HG03060 (cell line): ENCODE measurements around the gene SIM2.
"Not testable (repeated sequence)": the region's sequence is repeated elsewhere in the genome, so short reads cannot be mapped to it uniquely, and the experiment has no call there.

ENCODE experiments used
- ATAC-seq: cut with Tn5 transposase; IDR thresholded peaks from one replicate; pipeline ENCODE4 v1.9.1; 2021; ENCODE audit warnings: low read depth, moderate number of reproducible peaks; ENCODE audit not compliant: unreplicated experiment

Gene SIM2

GRCh38 chr21:36698981-36699545 is at the start of gene SIM2:
SIM2 (plus strand) TSS chr21:36699115; CDS start chr21:36699747, 632 bp downstream.
- no peak for ATAC-seq

DNA sequence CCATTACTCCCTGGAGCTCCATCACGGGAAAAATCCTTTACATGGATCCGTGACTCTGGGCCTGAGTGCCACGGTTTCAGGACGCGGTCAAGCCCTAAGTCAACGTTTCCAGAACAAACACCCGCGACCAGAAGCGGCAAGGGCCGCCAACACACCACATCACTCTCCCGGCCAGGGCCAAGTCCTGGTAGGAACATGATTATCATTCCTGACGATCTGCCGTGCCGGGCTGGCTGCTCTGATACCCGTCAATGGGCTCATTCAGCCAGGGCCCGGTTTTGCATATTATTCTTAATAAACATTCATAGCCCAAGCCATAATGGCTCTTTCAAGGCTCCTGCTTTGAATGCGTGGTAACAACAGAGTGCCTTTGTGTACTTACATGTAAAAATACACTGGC is 44.6 kb upstream of the SIM2 start:
- ATAC-seq = no peak

GRCh38 chr21:36654796-36655325 is 44.1 kb upstream of the SIM2 start:
- no peak for ATAC-seq

GRCh38 chr21:36656138-36656537 is 42.8 kb upstream of the SIM2 start:
- ATAC-seq = no peak

GRCh38 chr21:36657290-36657689 is 41.6 kb upstream of the SIM2 start:
- not testable (repeated sequence) for ATAC-seq

DNA sequence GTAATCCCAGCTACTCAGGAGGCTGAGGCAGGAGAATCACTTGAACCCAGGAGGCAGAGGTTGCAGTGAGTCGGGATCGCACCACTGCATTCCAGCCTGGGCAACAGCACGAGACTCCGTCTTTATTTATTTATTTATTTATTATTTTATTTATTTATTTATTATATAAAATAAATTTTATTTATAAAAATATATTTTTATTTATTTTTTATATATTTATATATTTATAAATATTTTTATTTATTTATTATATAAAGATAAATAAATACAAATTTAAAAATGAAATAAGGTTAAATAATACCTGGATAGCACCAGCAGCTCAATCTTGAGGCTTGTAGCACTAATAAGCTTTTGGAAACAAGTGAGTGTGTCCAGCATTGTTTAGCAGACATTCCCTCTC is 40.9 kb upstream of the SIM2 start:
- no peak for ATAC-seq

GRCh38 chr21:36658926-36659325 is 40.0 kb upstream of the SIM2 start:
- no peak for ATAC-seq

- no peak for ATAC-seq
Measured at GRCh38 chr21:36661511-36662309, 37.2 kb upstream of the SIM2 start.

GRCh38 chr21:36663033-36663855 is 35.7 kb upstream of the SIM2 start:
- ATAC-seq = no peak

- ATAC-seq = no peak
Measured at GRCh38 chr21:36664662-36664990, 34.3 kb upstream of the SIM2 start.

DNA sequence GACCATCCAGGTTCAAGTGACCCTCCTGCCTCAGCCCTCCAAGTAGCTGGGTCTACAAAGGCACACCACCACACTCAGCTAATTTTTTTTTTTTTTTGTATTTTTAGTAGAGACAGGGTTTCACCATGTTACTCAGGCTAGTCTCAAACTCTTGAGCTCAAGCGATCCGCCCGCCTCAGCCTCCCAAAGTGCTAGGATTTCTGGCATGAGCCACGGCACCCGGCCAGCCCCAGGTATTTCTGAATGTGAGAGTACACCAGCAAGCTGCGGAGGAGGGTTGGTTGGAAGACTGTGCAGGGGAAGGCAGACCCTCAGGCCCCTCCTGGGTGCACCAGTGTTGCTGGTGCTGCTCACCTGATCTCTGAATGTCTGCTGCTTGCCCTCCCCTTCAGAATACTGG is 33.1 kb upstream of the SIM2 start:
- no peak for ATAC-seq

GRCh38 chr21:36668713-36669112 is 30.2 kb upstream of the SIM2 start:
- ATAC-seq = no peak

DNA sequence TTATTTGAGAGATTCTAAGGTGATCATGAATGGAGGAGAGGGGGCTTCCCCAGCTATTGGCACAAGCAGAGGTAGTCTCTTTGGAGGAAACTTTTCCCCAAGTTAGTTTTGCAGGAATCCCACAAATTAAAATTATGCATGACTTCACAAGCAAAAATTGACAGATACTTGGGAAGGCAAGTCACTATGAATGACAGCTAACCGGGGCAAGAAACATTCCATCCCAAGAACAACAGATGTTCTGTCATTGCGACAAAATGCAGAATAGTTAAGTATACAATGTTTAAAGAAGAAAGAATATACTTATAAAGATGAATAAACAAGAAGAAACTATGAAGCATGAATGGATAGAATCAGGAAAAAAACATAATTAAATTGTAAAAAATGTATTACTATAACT is 27.1 kb upstream of the SIM2 start:
- no peak for ATAC-seq

- not testable (repeated sequence) for ATAC-seq
Measured at GRCh38 chr21:36672296-36672695, 26.6 kb upstream of the SIM2 start.

- ATAC-seq = no peak
Measured at GRCh38 chr21:36672737-36673136, 26.2 kb upstream of the SIM2 start.

DNA sequence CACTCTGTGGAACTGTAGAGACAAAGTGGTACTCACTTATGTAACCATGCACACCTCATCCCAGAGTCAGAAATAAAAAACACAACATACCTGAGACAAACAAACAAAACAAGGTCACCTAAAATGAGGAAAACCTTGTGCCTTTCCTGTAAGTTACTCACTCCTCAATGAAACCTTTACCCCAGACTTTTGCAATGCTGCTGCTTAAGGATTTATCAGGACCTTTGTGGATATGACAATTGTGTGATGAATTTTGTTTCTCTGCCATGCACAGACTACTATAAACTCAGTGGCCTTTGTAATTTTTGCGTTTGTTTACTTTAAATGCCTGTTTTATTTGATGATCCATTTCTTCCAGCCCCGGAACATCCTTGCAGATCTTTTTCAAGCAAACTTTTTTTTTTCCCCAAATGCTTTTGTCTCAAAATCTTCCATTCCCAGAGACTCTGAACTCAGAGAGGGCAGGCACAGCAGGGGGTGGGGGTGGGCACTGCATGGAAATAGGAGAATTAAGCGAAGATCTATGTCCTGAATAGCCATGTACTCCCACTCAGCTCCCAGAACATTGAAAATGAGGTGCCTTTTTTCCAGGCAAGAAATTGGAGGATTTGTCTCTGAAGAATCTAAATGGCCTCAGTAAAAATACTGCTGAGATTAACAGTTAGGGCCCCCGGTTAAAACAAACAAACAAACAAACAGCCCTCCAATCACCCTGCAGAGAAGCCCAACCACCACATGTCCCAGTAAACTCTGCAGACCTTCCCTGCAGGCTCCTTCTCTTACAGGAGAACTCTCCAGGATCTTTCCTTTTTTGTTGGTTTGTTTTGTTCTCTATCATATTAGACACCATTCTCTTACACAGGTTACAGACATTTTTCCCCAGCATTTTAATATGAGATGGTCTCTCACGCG is 22.6 kb upstream of the SIM2 start:
- ATAC-seq = no peak

- ATAC-seq = no peak
Measured at GRCh38 chr21:36677443-36677842, 21.5 kb upstream of the SIM2 start.

DNA sequence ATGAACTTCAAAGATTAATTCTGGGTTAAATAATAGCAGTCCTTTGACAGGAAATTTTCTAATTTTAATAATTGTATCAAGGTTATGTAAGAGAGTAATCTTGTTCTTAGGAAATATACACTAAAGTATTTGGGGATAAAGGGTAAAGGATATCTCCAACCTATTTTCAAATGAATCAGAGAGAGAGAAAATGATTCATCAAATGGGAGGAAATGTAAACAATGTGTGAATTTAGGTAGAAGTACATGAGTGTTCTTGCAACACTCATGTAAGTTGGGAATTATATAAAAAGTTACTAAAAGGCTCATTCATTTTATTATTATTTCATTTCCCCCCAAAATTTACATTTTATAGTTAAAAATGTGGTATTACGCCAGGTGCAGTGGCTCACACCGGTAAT is 20.4 kb upstream of the SIM2 start:
- no peak for ATAC-seq

DNA sequence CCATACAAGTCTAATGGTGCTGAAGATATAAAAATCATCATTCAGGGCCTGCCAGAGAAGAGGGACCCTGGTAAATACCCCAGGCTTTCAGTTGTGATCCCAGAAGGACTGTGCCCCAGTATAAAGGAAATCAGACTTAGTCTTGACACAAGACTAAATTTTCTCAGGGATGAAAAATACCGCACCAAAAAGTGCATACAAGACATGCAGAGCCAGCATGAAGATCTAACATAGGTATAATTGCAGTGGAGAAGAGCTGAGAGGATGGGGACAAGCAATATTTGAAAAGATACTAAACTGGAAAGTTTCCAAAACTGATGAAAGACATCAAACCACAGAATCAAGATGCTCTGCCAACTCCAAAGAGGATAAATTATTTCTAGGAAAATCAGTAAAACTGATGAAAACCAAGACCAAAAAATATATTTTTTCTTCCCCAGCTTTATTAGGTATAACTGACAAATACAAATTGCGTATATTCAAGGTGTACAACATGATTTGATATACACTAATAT is 17.7 kb upstream of the SIM2 start:
- no peak for ATAC-seq
